Lung microvascular endothelial cell (primary cell): ENCODE results near the gene ST6GALNAC4. TPM values are rescaled to one million over a fixed set of nuclear protein-coding genes. Genes with fewer than 3 reads are reported as not detected.
A peak's percentile ranks its signal among the peaks of the same experiment; 100 is the strongest.

ENCODE experiments used
- DNase-seq, 2 donors: peaks; one replicate each; pipeline versions ENCODE4 v3.0.0 to v3.0.0-alpha.2; 2010; ENCODE audit warnings: low read depth in 2 of 2
- total RNA-seq: library from RNA; depleted of rRNA; stranded (reverse); fragments of >200 nt; gene quantifications from 2 replicates; pipeline ENCODE4 v1.2.1, GENCODE V29; 2014

The ST6GALNAC4 gene
- total RNA-seq, 1 donor from 2014 or later, result 26.6 TPM

DNA sequence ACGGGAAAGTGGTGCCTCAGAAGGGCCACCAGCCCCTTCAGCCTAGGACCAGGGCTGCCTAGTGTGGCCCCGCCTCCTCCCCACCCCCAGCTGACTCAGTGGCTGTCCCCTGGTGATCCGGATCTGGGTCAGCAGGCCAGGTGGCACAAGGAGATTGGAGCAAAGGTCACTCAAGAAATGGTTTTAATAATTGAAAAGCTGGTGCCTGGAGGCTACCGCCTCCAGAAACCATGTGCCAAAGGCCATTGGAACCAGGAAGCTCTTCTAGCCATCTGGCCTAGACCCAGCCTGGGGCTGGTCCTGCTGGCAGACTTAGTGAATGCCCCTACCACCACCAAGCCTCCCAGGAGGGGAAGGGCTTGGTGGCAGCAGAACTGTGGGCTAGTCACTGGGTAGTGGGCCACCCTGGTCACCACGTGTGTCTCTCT lies 1.5 kb downstream of the ST6GALNAC4 start:
- no peak for DNase-seq

DNA sequence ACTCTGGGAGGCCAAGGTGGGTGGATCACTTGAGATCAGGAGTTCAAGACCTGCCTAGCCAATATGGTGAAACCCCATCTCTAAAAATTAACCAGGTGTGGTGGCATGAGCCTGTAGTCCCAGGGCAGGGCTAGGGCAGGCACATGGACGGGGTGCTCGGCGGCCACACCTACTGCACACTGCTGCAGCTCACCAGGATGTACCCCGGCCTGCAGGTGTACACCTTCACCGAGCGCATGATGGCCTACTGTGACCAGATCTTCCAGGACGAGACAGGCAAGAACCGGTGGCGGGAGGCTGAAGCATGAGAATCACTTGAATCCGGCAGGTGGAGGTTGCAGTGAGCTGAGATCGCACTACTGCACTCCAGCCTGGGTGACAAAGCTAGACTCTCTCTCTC lies 3.2 kb downstream of the ST6GALNAC4 start:
- DNase-seq, result no peak

DNA sequence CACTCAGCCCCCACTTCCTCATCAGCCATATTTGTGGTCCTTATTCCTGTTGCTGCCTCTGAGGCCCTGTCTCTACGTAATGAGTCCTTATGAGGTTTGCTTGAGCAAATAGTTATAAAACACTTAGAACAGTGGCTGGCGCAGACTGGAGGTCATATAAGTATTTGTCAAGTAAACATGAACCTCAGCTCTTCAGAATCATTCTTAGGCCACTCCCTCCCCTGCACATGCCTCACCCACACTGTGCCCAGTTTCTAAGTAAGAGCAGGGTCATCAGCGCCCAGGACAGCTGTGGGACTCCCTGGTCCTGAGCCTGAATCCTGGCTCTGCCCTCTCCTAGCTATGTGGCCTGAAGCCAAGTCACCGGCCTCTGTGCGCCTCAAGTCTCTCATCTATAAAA lies 4.0 kb downstream of the ST6GALNAC4 start:
- DNase-seq, result no peak

- no peak for DNase-seq
Measured at GRCh38 chr9:127912296-127912695, 4.5 kb downstream of the ST6GALNAC4 start.

DNA sequence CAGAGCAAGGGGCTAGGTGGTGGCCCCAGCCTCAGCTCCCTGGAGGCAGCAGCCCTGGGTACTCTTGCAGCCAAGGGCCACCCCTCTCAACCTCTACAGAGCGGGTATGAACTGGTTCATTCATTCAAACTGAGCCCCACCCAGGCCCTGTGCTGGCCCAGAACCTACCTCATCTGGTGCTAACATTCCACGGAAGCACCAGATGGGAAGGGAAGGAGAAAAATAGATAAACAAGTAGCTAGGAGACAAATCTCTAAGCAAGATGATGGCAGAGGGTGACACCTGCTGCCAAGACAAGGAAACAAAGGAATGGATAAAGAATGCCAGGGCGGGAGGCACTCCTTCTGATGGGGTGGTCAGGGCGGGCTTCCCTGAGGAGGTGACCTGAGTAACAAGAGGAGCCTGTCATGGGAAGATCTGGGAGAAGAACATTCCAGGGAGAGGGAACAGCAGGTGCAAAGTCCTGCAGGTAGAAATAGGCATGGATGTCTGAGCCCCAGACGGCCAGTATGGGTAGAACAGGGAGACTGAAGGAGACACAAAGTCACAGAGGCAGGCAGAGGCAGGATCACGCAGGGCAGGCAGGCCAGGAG lies 6.1 kb downstream of the ST6GALNAC4 start:
- DNase-seq, result peak in 1 of 2 donors; percentile 75

DNA sequence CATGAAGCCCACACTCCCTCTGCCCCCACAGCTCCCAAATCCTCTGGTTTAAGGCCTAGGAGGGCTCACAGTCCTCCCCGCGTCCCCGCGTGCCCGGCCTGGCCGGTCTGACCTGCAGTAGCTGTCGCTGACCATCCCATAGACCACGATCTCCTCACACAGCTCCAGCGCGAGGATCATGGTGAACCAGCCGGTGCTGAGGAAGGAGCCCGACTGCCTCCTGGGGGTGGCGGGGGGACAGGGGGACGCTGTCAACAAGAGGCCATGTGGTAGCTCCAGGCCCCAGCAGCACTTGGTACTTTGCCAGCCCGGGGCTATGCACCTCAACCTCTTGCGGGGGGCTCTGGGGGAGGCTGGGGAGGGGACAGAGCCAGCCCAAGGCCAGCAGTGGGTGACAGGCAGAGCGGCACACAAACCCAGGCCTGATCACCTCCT lies 7.0 kb downstream of the ST6GALNAC4 start:
- no peak for DNase-seq

DNA sequence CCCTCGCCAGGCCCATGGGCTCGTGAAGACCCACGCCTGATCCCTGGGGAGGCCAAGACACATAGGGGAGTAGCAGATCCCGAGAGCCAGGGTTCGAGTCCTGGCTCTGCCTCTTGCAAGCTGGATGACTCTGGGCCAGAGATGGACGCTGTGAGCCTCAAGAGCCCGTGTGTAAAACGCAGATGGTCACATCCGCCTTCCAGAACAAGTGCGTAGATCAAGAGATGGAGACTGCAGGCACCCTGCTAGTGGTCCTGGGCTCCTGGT lies 8.2 kb downstream of the ST6GALNAC4 start:
- DNase-seq, result no peak

- DNase-seq, result no peak
Measured at GRCh38 chr9:127907867-127908659, 8.8 kb downstream of the ST6GALNAC4 start.

DNA sequence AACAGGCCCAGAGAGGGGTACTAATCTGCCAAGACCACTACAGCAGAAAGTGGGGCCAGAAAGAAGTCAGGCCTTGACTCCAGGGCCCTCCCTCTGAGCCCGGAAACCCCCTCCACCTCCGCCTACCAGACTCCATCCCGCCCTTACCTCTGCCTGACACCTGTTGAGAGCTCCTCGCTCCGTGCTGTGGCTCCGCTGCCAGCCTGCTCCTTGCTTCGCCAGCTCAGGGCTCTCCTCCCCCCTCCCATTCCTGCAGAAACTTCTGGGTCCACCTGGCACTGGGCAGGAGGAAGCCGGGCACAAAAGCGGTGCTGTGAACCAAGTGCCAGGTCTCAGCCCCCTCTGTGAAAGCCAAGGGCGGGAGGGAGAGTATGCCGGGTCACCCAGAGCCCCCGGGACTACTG lies 11.1 kb downstream of the ST6GALNAC4 start:
- DNase-seq, result no peak

DNA sequence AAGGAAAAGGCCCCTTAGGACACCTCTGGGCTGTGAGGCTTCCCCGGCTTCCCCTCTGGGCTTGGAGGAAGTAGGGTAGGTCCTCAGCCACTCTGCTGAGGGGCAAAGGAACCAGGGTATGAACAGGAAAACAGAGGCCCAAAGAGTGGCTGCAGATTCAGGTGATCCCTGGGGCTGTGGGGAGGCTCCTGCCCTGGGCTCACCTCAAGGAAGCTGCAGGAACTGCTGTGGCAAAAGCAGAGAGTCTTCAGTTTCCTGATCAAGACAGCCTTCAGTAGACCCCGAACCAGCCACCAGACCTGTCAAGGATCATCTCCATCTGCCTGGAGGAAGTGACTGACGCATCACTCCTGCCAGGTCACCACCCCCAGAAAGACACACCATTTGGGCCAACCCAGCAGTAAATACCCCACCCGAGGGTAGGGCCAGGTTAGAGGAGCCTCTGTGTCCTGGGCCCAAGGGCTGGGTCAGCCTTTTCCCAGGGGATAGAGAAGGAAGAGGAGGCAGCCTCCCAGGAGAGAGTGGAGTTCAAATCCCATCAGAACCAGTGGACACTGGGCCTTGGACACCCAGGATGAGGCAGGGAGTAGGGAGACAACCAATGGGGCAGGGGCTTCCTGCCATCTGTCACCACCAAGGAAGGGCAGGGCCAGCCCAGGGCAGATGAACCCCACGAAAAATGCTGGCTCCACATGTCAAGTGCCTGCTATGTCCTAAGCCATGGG lies 11.7 kb downstream of the ST6GALNAC4 start:
- no peak for DNase-seq

DNA sequence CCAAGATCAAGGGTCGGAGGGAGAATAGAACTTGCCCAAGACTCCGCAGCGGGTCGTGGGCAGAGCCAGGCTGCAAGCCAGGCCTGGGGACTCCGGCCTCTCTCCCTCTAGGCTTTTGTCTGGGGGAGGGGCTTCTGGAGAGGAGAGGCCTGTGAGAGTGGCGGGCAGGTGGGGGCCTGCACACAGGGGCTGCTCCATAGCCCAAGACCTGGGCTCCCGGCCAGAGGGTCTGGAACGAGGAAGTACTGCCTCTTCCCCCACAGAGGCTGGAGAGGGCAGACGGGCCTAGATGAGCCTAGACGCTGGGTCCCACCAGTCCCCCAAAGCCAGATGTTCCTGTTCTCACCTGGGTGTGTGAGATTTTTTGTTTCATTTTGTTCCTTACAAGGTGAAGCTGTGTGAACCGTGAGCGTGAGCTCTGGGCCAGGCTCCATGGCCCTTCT lies 12.3 kb downstream of the ST6GALNAC4 start:
- DNase-seq, result no peak

DNA sequence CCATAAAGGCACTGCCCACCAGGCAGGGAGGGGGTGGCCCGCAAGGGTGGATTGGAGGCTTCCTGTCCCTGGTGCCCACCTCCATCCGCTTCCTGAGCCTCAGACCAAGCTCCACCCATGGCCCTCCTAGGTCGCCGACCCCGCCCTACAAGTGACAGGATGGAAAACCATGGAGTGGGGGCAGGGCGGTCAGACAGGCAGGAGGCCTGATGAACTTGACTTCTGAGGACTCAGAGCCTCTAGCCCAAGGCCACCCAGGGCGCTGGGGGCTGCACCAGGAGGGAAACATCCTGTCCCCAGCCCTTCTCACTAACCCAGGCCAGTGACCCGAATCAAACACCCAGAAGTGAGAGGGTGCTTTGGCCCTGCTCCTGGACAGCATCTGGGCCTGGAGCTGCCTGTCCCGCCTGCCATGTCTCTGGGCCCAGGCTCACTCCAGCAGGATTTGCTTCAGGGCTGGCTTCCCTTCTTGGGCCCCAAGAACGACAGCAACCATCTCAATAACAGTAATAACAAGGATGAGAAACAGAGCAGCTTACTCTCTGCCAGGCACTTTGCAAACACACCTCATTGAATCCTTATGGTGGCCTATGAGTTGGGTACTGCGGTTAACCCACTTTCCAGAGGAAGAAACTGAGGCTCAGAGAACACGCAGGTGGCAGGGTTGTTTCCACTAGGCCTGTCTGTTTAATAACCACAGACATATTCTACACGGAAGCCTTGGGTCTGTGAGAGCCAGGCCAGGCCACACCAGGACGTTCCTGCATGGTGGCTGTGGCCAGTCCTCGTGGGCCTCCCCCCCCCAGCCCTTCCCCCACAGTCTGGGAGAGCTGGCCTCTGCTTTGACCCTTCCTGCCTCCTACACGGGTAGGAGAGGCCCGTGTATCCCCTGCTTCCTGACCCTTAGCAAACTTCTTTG lies 13.0 kb downstream of the ST6GALNAC4 start:
- peak in 1 of 2 donors; percentile 74 for DNase-seq

DNA sequence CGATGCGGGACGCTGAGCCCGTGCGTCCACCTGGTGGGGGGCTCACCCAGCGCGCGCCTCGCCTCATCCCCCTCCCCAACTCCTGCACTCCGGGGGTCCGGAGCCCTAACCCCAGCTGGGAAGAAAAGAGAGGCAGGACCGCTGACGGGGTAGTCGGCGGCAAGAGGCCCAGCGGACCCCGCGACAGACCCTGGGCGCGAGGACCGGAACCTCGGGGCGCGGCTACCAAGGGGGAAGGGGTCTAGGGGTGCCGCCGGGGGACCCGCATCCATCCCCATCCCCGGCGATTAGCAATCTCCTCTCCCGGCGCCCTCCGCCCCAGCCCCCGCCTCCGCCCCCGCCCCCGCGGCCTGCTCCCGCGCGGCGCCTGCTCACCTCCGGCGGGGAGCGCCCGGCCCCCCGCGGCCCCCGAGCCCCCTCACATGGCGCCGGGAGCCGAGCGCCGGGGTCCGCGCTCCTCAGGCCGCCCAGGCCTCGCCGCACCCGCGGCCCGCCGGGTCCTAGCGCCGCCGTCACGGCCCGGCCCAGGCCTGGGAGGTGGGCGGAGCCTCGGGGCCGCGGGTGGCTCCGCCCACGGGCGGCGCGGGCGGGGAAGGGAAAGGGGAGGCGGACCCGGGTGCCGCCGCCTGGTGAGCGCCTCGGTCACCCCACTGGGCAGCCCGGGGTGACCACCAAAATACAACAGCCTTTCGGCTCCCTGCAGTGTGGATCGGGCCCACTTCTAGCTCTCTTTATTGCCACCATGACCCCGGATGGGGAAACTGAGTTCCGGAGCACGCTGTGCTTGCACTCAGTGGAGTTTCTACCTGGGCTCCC lies 17.5 kb downstream of the ST6GALNAC4 start, which contains the start of gene ST6GALNAC6:
TSS of gene ST6GALNAC6 (minus strand) at position 476 of the 816 bp plus-strand sequence. CDS start 1,622 bp downstream, outside the sequence.
- peak; percentile 78 to 82 for DNase-seq

GRCh38 chr9:127898433-127899127 lies 18.3 kb downstream of the ST6GALNAC4 start:
- DNase-seq, result peak; percentile 55 to 82

GRCh38 chr9:127897193-127897692 lies 19.6 kb downstream of the ST6GALNAC4 start:
- DNase-seq, result peak; percentile 70 to 86

GRCh38 chr9:127896395-127897192 lies 20.2 kb downstream of the ST6GALNAC4 start:
- DNase-seq, result no peak

DNA sequence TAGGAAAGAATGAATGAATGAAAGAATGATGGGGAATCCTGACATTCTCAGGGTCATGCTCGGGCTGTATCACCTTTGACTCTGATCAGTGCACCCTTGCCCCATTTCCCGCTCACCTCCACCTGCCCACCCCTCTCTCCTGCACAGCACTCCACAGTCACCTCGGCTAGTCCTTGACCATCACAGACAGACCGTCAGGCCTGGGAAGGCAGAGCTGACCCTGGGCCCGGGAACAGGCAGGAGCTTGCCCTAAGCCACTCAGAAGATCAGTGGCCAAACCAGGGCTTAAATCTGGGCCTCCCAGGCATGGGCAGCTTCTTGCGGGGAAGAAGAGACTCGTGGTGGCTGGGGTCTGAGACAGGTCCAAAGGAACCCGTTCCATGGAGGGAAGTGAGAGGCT lies 21.0 kb downstream of the ST6GALNAC4 start:
- no peak for DNase-seq

DNA sequence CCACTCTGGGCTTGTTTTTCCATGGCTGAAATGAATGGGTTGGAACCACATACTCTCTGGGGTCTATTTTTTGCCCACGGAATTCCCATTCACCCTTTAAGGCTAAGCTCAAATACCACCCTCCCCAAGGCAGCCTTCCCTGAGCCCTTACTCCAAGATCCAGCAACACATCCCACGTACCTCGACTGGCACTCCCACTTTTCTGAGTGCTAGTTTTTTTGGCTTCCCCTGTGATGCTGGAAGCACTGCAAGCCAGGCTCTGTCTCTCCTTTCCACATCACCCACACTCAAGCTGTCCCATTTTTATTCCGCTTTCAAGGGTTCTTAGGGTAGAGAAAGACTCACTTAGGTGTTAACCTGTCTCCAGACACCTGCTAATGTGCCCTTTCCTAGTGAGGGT lies 23.4 kb downstream of the ST6GALNAC4 start:
- no peak for DNase-seq

DNA sequence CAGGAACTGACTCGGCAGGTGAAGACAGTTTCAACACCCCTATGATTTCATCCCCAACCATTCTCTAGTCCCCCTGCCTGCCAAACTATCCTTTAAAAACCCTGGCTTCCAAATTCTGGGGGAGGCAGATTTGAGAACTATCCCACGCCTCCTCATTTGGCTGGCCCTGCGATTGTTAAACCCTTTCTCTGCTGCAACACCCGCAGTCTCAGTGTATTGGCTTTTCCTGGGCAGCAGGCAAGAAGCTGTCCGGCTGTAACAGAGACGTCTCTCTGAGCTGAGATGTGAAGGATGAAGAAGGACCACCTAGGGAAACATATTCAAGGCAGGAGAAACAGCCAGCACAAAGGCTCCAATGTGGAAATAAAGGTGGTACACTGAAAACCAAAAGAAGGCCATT lies 24.0 kb downstream of the ST6GALNAC4 start:
- no peak for DNase-seq
